ENCODE results near the gene PCDHB13.
"Not testable (repeated sequence)": the region's sequence is repeated elsewhere in the genome, so short reads cannot be mapped to it uniquely, and the experiment has no call there.

DNA sequence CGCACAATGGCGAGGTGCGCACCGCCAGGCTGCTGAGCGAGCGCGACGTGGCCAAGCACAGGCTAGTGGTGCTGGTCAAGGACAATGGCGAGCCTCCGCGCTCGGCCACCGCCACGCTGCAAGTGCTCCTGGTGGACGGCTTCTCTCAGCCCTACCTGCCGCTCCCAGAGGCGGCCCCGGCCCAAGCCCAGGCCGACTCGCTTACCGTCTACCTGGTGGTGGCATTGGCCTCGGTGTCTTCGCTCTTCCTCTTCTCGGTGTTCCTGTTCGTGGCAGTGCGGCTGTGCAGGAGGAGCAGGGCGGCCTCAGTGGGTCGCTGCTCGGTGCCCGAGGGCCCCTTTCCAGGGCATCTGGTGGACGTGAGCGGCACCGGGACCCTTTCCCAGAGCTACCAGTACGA is 33.7 kb downstream of the PCDHB13 start:
- TF ChIP-seq ZNF423 (CRISPR knock-in tag; IDR thresholded peaks at IDR 0.05); NFYB (CRISPR knock-in tag; conservative IDR thresholded peaks at IDR 0.05; ENCODE audit: low read depth); ZNF138 (CRISPR knock-in tag; conservative IDR thresholded peaks at IDR 0.05); FOXK1 (CRISPR knock-in tag; IDR thresholded peaks at IDR 0.05); SOX15 (CRISPR knock-in tag; IDR thresholded peaks at IDR 0.05); SMAD3 (CRISPR knock-in tag; IDR thresholded peaks at IDR 0.05; ENCODE audit: borderline replicate concordance); JUN (CRISPR knock-in tag; IDR thresholded peaks at IDR 0.05): not testable (repeated sequence)
- TF ChIP-seq, protein P1, sequence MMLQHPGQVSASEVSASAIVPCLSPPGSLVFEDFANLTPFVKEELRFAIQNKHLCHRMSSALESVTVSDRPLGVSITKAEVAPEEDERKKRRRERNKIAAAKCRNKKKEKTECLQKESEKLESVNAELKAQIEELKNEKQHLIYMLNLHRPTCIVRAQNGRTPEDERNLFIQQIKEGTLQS (CRISPR knock-in tag; conservative IDR thresholded peaks at IDR 0.05) = not testable (repeated sequence)
- TF ChIP-seq, protein P2, sequence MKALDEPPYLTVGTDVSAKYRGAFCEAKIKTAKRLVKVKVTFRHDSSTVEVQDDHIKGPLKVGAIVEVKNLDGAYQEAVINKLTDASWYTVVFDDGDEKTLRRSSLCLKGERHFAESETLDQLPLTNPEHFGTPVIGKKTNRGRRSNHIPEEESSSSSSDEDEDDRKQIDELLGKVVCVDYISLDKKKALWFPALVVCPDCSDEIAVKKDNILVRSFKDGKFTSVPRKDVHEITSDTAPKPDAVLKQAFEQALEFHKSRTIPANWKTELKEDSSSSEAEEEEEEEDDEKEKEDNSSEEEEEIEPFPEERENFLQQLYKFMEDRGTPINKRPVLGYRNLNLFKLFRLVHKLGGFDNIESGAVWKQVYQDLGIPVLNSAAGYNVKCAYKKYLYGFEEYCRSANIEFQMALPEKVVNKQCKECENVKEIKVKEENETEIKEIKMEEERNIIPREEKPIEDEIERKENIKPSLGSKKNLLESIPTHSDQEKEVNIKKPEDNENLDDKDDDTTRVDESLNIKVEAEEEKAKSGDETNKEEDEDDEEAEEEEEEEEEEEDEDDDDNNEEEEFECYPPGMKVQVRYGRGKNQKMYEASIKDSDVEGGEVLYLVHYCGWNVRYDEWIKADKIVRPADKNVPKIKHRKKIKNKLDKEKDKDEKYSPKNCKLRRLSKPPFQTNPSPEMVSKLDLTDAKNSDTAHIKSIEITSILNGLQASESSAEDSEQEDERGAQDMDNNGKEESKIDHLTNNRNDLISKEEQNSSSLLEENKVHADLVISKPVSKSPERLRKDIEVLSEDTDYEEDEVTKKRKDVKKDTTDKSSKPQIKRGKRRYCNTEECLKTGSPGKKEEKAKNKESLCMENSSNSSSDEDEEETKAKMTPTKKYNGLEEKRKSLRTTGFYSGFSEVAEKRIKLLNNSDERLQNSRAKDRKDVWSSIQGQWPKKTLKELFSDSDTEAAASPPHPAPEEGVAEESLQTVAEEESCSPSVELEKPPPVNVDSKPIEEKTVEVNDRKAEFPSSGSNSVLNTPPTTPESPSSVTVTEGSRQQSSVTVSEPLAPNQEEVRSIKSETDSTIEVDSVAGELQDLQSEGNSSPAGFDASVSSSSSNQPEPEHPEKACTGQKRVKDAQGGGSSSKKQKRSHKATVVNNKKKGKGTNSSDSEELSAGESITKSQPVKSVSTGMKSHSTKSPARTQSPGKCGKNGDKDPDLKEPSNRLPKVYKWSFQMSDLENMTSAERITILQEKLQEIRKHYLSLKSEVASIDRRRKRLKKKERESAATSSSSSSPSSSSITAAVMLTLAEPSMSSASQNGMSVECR (CRISPR knock-in tag; IDR thresholded peaks at IDR 0.05; ENCODE audit: borderline replicate concordance) = not testable (repeated sequence)
- TF ChIP-seq, protein P3, sequence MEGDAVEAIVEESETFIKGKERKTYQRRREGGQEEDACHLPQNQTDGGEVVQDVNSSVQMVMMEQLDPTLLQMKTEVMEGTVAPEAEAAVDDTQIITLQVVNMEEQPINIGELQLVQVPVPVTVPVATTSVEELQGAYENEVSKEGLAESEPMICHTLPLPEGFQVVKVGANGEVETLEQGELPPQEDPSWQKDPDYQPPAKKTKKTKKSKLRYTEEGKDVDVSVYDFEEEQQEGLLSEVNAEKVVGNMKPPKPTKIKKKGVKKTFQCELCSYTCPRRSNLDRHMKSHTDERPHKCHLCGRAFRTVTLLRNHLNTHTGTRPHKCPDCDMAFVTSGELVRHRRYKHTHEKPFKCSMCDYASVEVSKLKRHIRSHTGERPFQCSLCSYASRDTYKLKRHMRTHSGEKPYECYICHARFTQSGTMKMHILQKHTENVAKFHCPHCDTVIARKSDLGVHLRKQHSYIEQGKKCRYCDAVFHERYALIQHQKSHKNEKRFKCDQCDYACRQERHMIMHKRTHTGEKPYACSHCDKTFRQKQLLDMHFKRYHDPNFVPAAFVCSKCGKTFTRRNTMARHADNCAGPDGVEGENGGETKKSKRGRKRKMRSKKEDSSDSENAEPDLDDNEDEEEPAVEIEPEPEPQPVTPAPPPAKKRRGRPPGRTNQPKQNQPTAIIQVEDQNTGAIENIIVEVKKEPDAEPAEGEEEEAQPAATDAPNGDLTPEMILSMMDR (IDR thresholded peaks at IDR 0.05) = not testable (repeated sequence)
- TF ChIP-seq, protein P4, sequence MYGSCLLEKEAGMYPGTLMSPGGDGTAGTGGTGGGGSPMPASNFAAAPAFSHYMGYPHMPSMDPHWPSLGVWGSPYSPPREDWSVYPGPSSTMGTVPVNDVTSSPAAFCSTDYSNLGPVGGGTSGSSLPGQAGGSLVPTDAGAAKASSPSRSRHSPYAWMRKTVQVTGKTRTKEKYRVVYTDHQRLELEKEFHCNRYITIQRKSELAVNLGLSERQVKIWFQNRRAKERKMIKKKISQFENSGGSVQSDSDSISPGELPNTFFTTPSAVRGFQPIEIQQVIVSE (CRISPR knock-in tag; IDR thresholded peaks at IDR 0.05; ENCODE audit: borderline replicate concordance) = not testable (repeated sequence)
- TF ChIP-seq, protein P5, sequence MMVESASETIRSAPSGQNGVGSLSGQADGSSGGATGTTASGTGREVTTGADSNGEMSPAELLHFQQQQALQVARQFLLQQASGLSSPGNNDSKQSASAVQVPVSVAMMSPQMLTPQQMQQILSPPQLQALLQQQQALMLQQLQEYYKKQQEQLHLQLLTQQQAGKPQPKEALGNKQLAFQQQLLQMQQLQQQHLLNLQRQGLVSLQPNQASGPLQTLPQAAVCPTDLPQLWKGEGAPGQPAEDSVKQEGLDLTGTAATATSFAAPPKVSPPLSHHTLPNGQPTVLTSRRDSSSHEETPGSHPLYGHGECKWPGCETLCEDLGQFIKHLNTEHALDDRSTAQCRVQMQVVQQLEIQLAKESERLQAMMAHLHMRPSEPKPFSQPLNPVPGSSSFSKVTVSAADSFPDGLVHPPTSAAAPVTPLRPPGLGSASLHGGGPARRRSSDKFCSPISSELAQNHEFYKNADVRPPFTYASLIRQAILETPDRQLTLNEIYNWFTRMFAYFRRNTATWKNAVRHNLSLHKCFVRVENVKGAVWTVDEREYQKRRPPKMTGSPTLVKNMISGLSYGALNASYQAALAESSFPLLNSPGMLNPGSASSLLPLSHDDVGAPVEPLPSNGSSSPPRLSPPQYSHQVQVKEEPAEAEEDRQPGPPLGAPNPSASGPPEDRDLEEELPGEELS (CRISPR knock-in tag; IDR thresholded peaks at IDR 0.05) = not testable (repeated sequence)
- TF ChIP-seq, protein P6, sequence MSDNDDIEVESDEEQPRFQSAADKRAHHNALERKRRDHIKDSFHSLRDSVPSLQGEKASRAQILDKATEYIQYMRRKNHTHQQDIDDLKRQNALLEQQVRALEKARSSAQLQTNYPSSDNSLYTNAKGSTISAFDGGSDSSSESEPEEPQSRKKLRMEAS (CRISPR knock-in tag; IDR thresholded peaks at IDR 0.05) = not testable (repeated sequence)
- TF ChIP-seq, protein P7, sequence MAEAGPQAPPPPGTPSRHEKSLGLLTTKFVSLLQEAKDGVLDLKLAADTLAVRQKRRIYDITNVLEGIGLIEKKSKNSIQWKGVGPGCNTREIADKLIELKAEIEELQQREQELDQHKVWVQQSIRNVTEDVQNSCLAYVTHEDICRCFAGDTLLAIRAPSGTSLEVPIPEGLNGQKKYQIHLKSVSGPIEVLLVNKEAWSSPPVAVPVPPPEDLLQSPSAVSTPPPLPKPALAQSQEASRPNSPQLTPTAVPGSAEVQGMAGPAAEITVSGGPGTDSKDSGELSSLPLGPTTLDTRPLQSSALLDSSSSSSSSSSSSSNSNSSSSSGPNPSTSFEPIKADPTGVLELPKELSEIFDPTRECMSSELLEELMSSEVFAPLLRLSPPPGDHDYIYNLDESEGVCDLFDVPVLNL (CRISPR knock-in tag; IDR thresholded peaks at IDR 0.05; ENCODE audit: borderline replicate concordance, low read depth) = not testable (repeated sequence)
